Measurements from ENCODE around the gene CRYAA.
"Not testable (repeated sequence)": the region's sequence is repeated elsewhere in the genome, so short reads cannot be mapped to it uniquely, and the experiment has no call there.

CRYAA gene

GRCh38 chr21:43168708-43169107, at the start of gene CRYAA:
CRYAA (plus strand) TSS chr21:43169008; CDS start chr21:43169100, 92 bp downstream.
- not testable (repeated sequence) for H3K4me3 ChIP-seq (ENCODE audit: low read depth, low read length)

- H3K4me3 ChIP-seq (ENCODE audit: low read depth, low read length): not testable (repeated sequence)
Observed at GRCh38 chr21:43130094-43130493, 38.7 kb upstream of the CRYAA start.

- not testable (repeated sequence) for H3K4me3 ChIP-seq (ENCODE audit: low read depth, low read length)
Observed at GRCh38 chr21:43134520-43134919, 34.3 kb upstream of the CRYAA start.

- not testable (repeated sequence) for H3K4me3 ChIP-seq (ENCODE audit: low read depth, low read length)
Observed at GRCh38 chr21:43138944-43139343, 29.9 kb upstream of the CRYAA start.

- not testable (repeated sequence) for H3K4me3 ChIP-seq (ENCODE audit: low read depth, low read length)
Observed at GRCh38 chr21:43141407-43141806, 27.4 kb upstream of the CRYAA start.

GRCh38 chr21:43146637-43147036, 22.2 kb upstream of the CRYAA start:
- H3K4me3 ChIP-seq (ENCODE audit: low read depth, low read length): not testable (repeated sequence)

- not testable (repeated sequence) for H3K4me3 ChIP-seq (ENCODE audit: low read depth, low read length)
Observed at GRCh38 chr21:43147999-43148398, 20.8 kb upstream of the CRYAA start.

GRCh38 chr21:43149344-43149743, 19.5 kb upstream of the CRYAA start:
- not testable (repeated sequence) for H3K4me3 ChIP-seq (ENCODE audit: low read depth, low read length)

- not testable (repeated sequence) for H3K4me3 ChIP-seq (ENCODE audit: low read depth, low read length)
Observed at GRCh38 chr21:43153601-43154000, 15.2 kb upstream of the CRYAA start.

- not testable (repeated sequence) for H3K4me3 ChIP-seq (ENCODE audit: low read depth, low read length)
Observed at GRCh38 chr21:43159279-43160175, 9.3 kb upstream of the CRYAA start.

GRCh38 chr21:43161826-43162707, 6.7 kb upstream of the CRYAA start:
- not testable (repeated sequence) for H3K4me3 ChIP-seq (ENCODE audit: low read depth, low read length)

- H3K4me3 ChIP-seq (ENCODE audit: low read depth, low read length): not testable (repeated sequence)
Observed at GRCh38 chr21:43162708-43163205, 6.1 kb upstream of the CRYAA start.

- not testable (repeated sequence) for H3K4me3 ChIP-seq (ENCODE audit: low read depth, low read length)
Observed at GRCh38 chr21:43164823-43165222, 4.0 kb upstream of the CRYAA start.

GRCh38 chr21:43165734-43166133, 3.1 kb upstream of the CRYAA start:
- H3K4me3 ChIP-seq (ENCODE audit: low read depth, low read length): not testable (repeated sequence)

- H3K4me3 ChIP-seq (ENCODE audit: low read depth, low read length): not testable (repeated sequence)
Observed at GRCh38 chr21:43169230-43169886, 550 bp downstream of the CRYAA start.

GRCh38 chr21:43169891-43170290, 1.1 kb downstream of the CRYAA start:
- H3K4me3 ChIP-seq (ENCODE audit: low read depth, low read length): not testable (repeated sequence)

- H3K4me3 ChIP-seq (ENCODE audit: low read depth, low read length): not testable (repeated sequence)
Observed at GRCh38 chr21:43172812-43173211, 4.0 kb downstream of the CRYAA start.

- H3K4me3 ChIP-seq (ENCODE audit: low read depth, low read length): not testable (repeated sequence)
Observed at GRCh38 chr21:43173438-43173837, 4.6 kb downstream of the CRYAA start.

- not testable (repeated sequence) for H3K4me3 ChIP-seq (ENCODE audit: low read depth, low read length)
Observed at GRCh38 chr21:43173930-43174329, 5.1 kb downstream of the CRYAA start.

GRCh38 chr21:43174998-43175397, 6.2 kb downstream of the CRYAA start:
- H3K4me3 ChIP-seq (ENCODE audit: low read depth, low read length): not testable (repeated sequence)

- H3K4me3 ChIP-seq (ENCODE audit: low read depth, low read length): not testable (repeated sequence)
Observed at GRCh38 chr21:43176621-43177020, 7.8 kb downstream of the CRYAA start.
